Liver (tissue), 9 donors: ENCODE data around the gene RNU5D-1. TPM values are rescaled to one million over a fixed set of nuclear protein-coding genes. Genes with fewer than 3 reads are reported as not detected.

Source experiments
- DNase-seq: peaks from one replicate; pipeline ENCODE4 v3.0.0-alpha.2; 2017; ENCODE audit warnings: low spot score
- H3K27ac ChIP-seq, 2 donors: one replicate each; pipeline ENCODE4 v1.7.0; 2013; ENCODE audit warnings: inconsistent platforms in 2 of 2, low read length in 2 of 2, control low read depth in 1 of 2, low read depth in 1 of 2, mild to moderate bottlenecking in 1 of 2
- H3K27me3 ChIP-seq, 4 donors: one replicate each; pipeline versions ENCODE4 v1.6.1 to v1.7.0; 2013; ENCODE audit warnings: low read length in 3 of 4, inconsistent platforms in 1 of 4, mild to moderate bottlenecking in 1 of 4, moderate library complexity in 1 of 4; ENCODE audit not compliant: control insufficient read depth in 4 of 4, insufficient read depth in 4 of 4
- H3K36me3 ChIP-seq, 4 donors: one replicate each; pipeline versions ENCODE4 v1.6.1 to v1.7.0; 2013; ENCODE audit warnings: low read length in 3 of 4, mild to moderate bottlenecking in 3 of 4, low read depth in 1 of 4, moderate library complexity in 1 of 4; ENCODE audit not compliant: control insufficient read depth in 4 of 4, insufficient read depth in 3 of 4
- H3K4me1 ChIP-seq, 4 donors: one replicate each; pipeline versions ENCODE4 v1.6.1 to v1.7.0; 2013; ENCODE audit warnings: low read length in 3 of 4, mild to moderate bottlenecking in 3 of 4, moderate library complexity in 1 of 4; ENCODE audit not compliant: control insufficient read depth in 4 of 4, insufficient read depth in 4 of 4
- H3K4me3 ChIP-seq, 3 donors: one replicate each; pipeline versions ENCODE4 v1.6.1 to v1.7.0; 2013; ENCODE audit warnings: low read length in 3 of 3, control low read depth in 1 of 3, low read depth in 1 of 3, mild to moderate bottlenecking in 1 of 3
- H3K9ac ChIP-seq, 2 donors: one replicate each; pipeline ENCODE4 v1.7.0; 2013; ENCODE audit warnings: low read length in 2 of 2, mild to moderate bottlenecking in 2 of 2, moderate library complexity in 2 of 2, control low read depth in 1 of 2, low read depth in 1 of 2
- H3K9me3 ChIP-seq, 4 donors: one replicate each; pipeline versions ENCODE4 v1.6.1 to v1.7.0; 2013; ENCODE audit warnings: low read length in 3 of 4; ENCODE audit not compliant: control insufficient read depth in 4 of 4
- EGR1 ChIP-seq, 2 donors: IDR thresholded peaks; 2 replicates each; pipeline ENCODE4 v1.6.1; 2016 to 2018; ENCODE audit warnings: antibody characterized with exemption in 2 of 2, low read depth in 2 of 2
- FOXA1 ChIP-seq: IDR thresholded peaks from 2 replicates; pipeline ENCODE4 v1.6.1; 2016; ENCODE audit warnings: antibody characterized with exemption
- FOXA2 ChIP-seq: IDR thresholded peaks from 2 replicates; pipeline ENCODE4 v1.6.1; 2016; ENCODE audit warnings: antibody characterized with exemption
- HNF4A ChIP-seq, 2 donors: conservative IDR thresholded peaks; 2 replicates each; pipeline ENCODE4 v1.6.1; 2016; ENCODE audit warnings: antibody characterized with exemption in 2 of 2, mild to moderate bottlenecking in 2 of 2
- HNF4G ChIP-seq: IDR thresholded peaks from 2 replicates; pipeline ENCODE4 v1.6.1; 2016; ENCODE audit warnings: antibody characterized with exemption
- NR2F2 ChIP-seq: IDR thresholded peaks from 2 replicates; pipeline ENCODE4 v1.6.1; 2016; ENCODE audit warnings: antibody characterized with exemption
- RAD21 ChIP-seq, 2 donors: IDR thresholded peaks; 2 replicates each; pipeline ENCODE4 v1.6.1; 2016; ENCODE audit warnings: antibody characterized with exemption in 2 of 2, mild to moderate bottlenecking in 2 of 2
- RXRA ChIP-seq, 2 donors: IDR thresholded peaks; 2 replicates each; pipeline ENCODE4 v1.6.1; 2017 to 2018; ENCODE audit warnings: antibody characterized with exemption in 2 of 2, mild to moderate bottlenecking in 1 of 2
- TAF1 ChIP-seq: conservative IDR thresholded peaks from 2 replicates; pipeline ENCODE4 v1.6.1; 2016; ENCODE audit warnings: antibody characterized with exemption, mild to moderate bottlenecking
- YY1 ChIP-seq: IDR thresholded peaks from 2 replicates; pipeline ENCODE4 v1.6.1; 2016; ENCODE audit warnings: antibody characterized with exemption, mild to moderate bottlenecking
- WGBS: extraction: QIAGEN DNeasy Blood & Tissue Kit; methylation state at CpG from one replicate; pipeline ENCODE4 v1.1.7; 2013; 5-methylcytosine and 5-hydroxymethylcytosine counted together
- polyA plus RNA-seq, 2 donors: library from polyadenylated mRNA; stranded (reverse) in 1 of 2; unstranded in 1 of 2; fragments of 200-250 nt in 1 of 2; fragments of >200 nt in 1 of 2; fragmentation: Nextera tagmentation in 1 of 2; extraction: Ambion mirVana in 1 of 2; gene quantifications; one replicate each; pipeline versions ENCODE4 v1.2.1 to v1.2.3, GENCODE V29; 2013 to 2015
- total RNA-seq, 2 donors: library from RNA; depleted of rRNA; stranded (reverse); fragments of >200 nt; gene quantifications; one replicate each; pipeline ENCODE4 v1.2.3, GENCODE V29; 2014
- TF ChIP-seq, protein P1 (sequence below): IDR thresholded peaks from 2 replicates; pipeline ENCODE4 v1.6.1; 2016; ENCODE audit warnings: antibody characterized with exemption
- TF ChIP-seq, protein P2 (sequence below): IDR thresholded peaks from 2 replicates; pipeline ENCODE4 v1.6.1; 2016; ENCODE audit warnings: antibody characterized with exemption, mild to moderate bottlenecking
- TF ChIP-seq, protein P3 (sequence below): IDR thresholded peaks from 2 replicates; pipeline ENCODE4 v1.6.1; 2016; ENCODE audit warnings: antibody characterized with exemption
- TF ChIP-seq, protein P4 (sequence below): fragments of 150-350 bp; IDR thresholded peaks from 2 replicates; pipeline ENCODE4 v1.5.1; 2017; ENCODE audit warnings: improper control_type of control experiment, low read depth, low read length; ENCODE audit not compliant: missing input control
- TF ChIP-seq, protein P5 (sequence below): IDR thresholded peaks from 2 replicates; pipeline ENCODE4 v1.6.1; 2016; ENCODE audit warnings: antibody characterized with exemption
- donor health status: healthy.
- donor health status: healthy.
- donor health status: healthy.
- donor health status: healthy.
- donor health status: healthy.

Gene RNU5D-1
- total and polyA plus RNA-seq, 4 donors, result not detected

DNA sequence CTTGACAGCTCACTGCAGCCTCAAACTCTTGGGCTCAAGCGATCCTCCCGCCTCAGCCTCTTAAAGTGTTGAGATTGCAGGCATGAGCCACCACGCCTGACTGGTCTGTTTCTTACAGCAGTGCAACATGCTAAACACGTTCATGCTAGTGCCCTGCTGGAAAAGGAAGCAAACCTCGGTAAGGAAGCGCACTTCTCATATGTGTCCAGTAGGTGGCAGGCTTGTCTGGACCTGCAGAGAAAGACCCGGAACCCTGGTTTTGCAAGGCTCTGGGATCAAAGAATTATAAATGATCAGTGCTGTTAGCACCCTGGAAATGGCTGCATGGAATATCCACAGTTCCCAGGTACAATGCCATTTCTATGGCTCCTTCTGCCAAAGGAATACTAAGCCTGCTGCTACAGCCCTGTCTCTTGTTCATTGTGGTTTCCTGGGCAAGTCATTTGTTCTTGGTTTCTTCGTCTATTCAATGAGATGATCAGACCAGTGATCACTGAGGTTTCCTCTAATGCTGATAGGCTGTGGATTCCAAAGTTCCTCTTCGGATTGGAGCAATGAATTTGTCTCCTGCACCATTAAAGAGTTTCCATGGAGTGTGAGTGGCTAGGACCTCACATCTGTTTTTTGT lies 15.9 kb downstream of the RNU5D-1 start:
- Histone ChIP-seq H3K36me3 (no peaks in the 10 kb centered on the region), H3K9ac (peak overlapping the region in 1 of 2 donors; percentile 2), H3K4me1 (peaks cover 0 to 7% (median 0%) of the 10 kb centered on the region in 4 donors), H3K27me3 (no peaks in the 10 kb centered on the region), H3K9me3 (no peaks in the 10 kb centered on the region), H3K27ac (no peak overlapping the region), H3K4me3 (no peak overlapping the region)
- TF ChIP-seq HNF4A (conservative IDR thresholded peaks at IDR 0.05) (peak in 1 of 2 donors; percentile 18), FOXA1 (no peak), NR2F2 (no peak), HNF4G (no peak), RAD21 (IDR thresholded peaks at IDR 0.05) (peak; percentile 83 to 91), EGR1 (IDR thresholded peaks at IDR 0.05; ENCODE audit: low read depth in 2 of 2) (no peak), RXRA (IDR thresholded peaks at IDR 0.05) (no peak), YY1 (no peak), FOXA2 (no peak)
- TF ChIP-seq, protein P1, sequence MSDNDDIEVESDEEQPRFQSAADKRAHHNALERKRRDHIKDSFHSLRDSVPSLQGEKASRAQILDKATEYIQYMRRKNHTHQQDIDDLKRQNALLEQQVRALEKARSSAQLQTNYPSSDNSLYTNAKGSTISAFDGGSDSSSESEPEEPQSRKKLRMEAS, result no peak
- TF ChIP-seq, protein P2, sequence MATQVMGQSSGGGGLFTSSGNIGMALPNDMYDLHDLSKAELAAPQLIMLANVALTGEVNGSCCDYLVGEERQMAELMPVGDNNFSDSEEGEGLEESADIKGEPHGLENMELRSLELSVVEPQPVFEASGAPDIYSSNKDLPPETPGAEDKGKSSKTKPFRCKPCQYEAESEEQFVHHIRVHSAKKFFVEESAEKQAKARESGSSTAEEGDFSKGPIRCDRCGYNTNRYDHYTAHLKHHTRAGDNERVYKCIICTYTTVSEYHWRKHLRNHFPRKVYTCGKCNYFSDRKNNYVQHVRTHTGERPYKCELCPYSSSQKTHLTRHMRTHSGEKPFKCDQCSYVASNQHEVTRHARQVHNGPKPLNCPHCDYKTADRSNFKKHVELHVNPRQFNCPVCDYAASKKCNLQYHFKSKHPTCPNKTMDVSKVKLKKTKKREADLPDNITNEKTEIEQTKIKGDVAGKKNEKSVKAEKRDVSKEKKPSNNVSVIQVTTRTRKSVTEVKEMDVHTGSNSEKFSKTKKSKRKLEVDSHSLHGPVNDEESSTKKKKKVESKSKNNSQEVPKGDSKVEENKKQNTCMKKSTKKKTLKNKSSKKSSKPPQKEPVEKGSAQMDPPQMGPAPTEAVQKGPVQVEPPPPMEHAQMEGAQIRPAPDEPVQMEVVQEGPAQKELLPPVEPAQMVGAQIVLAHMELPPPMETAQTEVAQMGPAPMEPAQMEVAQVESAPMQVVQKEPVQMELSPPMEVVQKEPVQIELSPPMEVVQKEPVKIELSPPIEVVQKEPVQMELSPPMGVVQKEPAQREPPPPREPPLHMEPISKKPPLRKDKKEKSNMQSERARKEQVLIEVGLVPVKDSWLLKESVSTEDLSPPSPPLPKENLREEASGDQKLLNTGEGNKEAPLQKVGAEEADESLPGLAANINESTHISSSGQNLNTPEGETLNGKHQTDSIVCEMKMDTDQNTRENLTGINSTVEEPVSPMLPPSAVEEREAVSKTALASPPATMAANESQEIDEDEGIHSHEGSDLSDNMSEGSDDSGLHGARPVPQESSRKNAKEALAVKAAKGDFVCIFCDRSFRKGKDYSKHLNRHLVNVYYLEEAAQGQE, result no peak
- TF ChIP-seq, protein P3, sequence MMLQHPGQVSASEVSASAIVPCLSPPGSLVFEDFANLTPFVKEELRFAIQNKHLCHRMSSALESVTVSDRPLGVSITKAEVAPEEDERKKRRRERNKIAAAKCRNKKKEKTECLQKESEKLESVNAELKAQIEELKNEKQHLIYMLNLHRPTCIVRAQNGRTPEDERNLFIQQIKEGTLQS, result no peak
- TF ChIP-seq, protein P4, sequence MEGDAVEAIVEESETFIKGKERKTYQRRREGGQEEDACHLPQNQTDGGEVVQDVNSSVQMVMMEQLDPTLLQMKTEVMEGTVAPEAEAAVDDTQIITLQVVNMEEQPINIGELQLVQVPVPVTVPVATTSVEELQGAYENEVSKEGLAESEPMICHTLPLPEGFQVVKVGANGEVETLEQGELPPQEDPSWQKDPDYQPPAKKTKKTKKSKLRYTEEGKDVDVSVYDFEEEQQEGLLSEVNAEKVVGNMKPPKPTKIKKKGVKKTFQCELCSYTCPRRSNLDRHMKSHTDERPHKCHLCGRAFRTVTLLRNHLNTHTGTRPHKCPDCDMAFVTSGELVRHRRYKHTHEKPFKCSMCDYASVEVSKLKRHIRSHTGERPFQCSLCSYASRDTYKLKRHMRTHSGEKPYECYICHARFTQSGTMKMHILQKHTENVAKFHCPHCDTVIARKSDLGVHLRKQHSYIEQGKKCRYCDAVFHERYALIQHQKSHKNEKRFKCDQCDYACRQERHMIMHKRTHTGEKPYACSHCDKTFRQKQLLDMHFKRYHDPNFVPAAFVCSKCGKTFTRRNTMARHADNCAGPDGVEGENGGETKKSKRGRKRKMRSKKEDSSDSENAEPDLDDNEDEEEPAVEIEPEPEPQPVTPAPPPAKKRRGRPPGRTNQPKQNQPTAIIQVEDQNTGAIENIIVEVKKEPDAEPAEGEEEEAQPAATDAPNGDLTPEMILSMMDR, result peak; percentile 89
- peak; percentile 64 for DNase-seq
- WGBS, result 13% methylated on average over 9 of the region's 9 CpGs

DNA sequence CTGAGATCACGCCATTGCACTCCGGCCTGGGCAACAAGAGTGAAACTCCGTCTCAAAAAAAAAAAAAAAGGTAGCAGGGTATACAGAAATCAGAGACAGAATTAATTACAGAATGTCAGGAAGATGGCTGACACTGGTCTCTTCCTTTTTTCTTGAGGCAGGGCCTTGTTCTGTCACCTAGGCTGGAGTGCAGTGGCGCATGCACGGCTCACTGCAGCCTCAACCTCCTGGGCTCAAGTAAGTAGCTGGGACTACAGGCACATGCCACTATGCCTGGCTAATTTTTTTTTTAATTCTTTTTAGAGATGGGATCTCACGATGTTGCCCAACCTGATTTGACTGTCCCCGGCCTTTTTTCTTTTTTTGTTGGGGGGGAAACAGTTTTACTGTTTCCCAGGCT lies 16.4 kb downstream of the RNU5D-1 start:
- Histone ChIP-seq H3K9me3 (no peaks in the 10 kb centered on the region), H3K27me3 (no peaks in the 10 kb centered on the region), H3K4me1 (peaks cover 0 to 7% (median 0%) of the 10 kb centered on the region in 4 donors), H3K27ac (no peak overlapping the region), H3K4me3 (no peak overlapping the region), H3K36me3 (no peaks in the 10 kb centered on the region), H3K9ac (no peak overlapping the region)
- 89% methylated on average over 7 of the region's 7 CpGs for WGBS
- DNase-seq, result no peak
- TF ChIP-seq HNF4G (no peak), TAF1 (no peak), RAD21 (IDR thresholded peaks at IDR 0.05) (no peak), EGR1 (IDR thresholded peaks at IDR 0.05; ENCODE audit: low read depth in 2 of 2) (no peak)
- TF ChIP-seq, protein P5, sequence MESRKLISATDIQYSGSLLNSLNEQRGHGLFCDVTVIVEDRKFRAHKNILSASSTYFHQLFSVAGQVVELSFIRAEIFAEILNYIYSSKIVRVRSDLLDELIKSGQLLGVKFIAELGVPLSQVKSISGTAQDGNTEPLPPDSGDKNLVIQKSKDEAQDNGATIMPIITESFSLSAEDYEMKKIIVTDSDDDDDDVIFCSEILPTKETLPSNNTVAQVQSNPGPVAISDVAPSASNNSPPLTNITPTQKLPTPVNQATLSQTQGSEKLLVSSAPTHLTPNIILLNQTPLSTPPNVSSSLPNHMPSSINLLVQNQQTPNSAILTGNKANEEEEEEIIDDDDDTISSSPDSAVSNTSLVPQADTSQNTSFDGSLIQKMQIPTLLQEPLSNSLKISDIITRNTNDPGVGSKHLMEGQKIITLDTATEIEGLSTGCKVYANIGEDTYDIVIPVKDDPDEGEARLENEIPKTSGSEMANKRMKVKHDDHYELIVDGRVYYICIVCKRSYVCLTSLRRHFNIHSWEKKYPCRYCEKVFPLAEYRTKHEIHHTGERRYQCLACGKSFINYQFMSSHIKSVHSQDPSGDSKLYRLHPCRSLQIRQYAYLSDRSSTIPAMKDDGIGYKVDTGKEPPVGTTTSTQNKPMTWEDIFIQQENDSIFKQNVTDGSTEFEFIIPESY, result no peak
- TF ChIP-seq, protein P2, result no peak
- TF ChIP-seq, protein P4, result no peak
